Fibroblast of lung (primary cell): Measurements from ENCODE around the gene CD101.

Source experiments
- EZH2 ChIP-seq: IDR thresholded peaks from 2 replicates; pipeline ENCODE4 v1.5.1; 2012; ENCODE audit warnings: low read length, control low read depth, mild to moderate bottlenecking; ENCODE audit errors: missing control alignments
- TF ChIP-seq, protein P1 (sequence below), 2 donors: IDR thresholded peaks in 1 of 2; conservative IDR thresholded peaks in 1 of 2; 1 replicate in 1 of 2; 2 replicates in 1 of 2; pipeline ENCODE4 v1.5.1; 2011 to 2012; ENCODE audit warnings: low read length in 2 of 2, control low read depth in 1 of 2, inconsistent platforms in 1 of 2, low read depth in 1 of 2, mild to moderate bottlenecking in 1 of 2

DNA sequence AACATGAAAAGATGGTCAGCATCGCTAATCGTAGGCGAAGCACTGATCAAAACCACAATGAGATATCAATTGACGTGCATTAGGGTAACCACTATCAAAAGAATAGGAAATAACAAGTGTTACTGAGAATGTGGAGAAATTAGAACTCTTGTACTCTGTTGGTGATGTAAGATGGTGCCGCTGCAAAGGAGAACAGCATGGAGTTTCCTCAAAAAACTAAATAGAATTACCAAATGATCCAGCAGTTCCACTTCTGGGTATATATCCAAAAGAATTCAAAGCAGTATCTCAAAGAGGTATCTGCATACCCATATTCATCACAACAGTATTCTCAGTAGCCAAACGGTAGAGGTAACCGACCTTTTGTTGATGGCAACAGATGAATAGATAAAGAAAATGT, 8.3 kb upstream of the CD101 start:
- TF ChIP-seq, protein P1, sequence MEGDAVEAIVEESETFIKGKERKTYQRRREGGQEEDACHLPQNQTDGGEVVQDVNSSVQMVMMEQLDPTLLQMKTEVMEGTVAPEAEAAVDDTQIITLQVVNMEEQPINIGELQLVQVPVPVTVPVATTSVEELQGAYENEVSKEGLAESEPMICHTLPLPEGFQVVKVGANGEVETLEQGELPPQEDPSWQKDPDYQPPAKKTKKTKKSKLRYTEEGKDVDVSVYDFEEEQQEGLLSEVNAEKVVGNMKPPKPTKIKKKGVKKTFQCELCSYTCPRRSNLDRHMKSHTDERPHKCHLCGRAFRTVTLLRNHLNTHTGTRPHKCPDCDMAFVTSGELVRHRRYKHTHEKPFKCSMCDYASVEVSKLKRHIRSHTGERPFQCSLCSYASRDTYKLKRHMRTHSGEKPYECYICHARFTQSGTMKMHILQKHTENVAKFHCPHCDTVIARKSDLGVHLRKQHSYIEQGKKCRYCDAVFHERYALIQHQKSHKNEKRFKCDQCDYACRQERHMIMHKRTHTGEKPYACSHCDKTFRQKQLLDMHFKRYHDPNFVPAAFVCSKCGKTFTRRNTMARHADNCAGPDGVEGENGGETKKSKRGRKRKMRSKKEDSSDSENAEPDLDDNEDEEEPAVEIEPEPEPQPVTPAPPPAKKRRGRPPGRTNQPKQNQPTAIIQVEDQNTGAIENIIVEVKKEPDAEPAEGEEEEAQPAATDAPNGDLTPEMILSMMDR (conservative IDR thresholded peaks at IDR 0.05 in 1 of 2, IDR thresholded peaks at IDR 0.05 in 1 of 2; ENCODE audit: low read depth in 1 of 2, low read length in 2 of 2) = no peak
- TF ChIP-seq EZH2 = no peak
